H9 (cell line): ENCODE measurements around the gene PGPEP1. TPM values are rescaled to one million over a fixed set of nuclear protein-coding genes. Genes with fewer than 3 reads are reported as not detected.

ENCODE experiments used
- DNase-seq: peaks from one replicate; pipeline ENCODE4 v3.0.0-alpha.2; 2017
- H2AFZ ChIP-seq: one replicate; pipeline ENCODE4 v1.6.1; 2013; ENCODE audit warnings: mild to moderate bottlenecking, low read length, control low read depth, moderate library complexity
- H2AK5ac ChIP-seq: 2 replicates; pipeline ENCODE4 v1.6.1; 2013; ENCODE audit warnings: low read length, control low read depth, mixed read lengths; ENCODE audit not compliant: insufficient read length
- H2BK120ac ChIP-seq: one replicate; pipeline ENCODE4 v1.6.1; 2013; ENCODE audit warnings: low read depth, mild to moderate bottlenecking, low read length, control low read depth, inconsistent platforms; ENCODE audit not compliant: poor library complexity, severe bottlenecking
- H2BK12ac ChIP-seq: 2 replicates; pipeline ENCODE4 v1.6.1; 2013; ENCODE audit warnings: low read length, control low read depth, mixed read lengths, low read depth; ENCODE audit not compliant: insufficient read length
- H2BK15ac ChIP-seq: 2 replicates; pipeline ENCODE4 v1.6.1; 2013; ENCODE audit warnings: low read depth, low read length, control low read depth
- H2BK20ac ChIP-seq: one replicate; pipeline ENCODE4 v1.6.1; 2013; ENCODE audit warnings: low read depth, mild to moderate bottlenecking, low read length, control low read depth, inconsistent platforms; ENCODE audit not compliant: poor library complexity, severe bottlenecking
- H2BK5ac ChIP-seq: 2 replicates; pipeline ENCODE4 v1.6.1; 2013; ENCODE audit warnings: low read length, control low read depth, mixed read lengths; ENCODE audit not compliant: insufficient read length
- H3K14ac ChIP-seq: 2 replicates; pipeline ENCODE4 v1.6.1; 2013; ENCODE audit warnings: low read length, control low read depth; ENCODE audit not compliant: insufficient read depth
- H3K18ac ChIP-seq: 2 replicates; pipeline ENCODE4 v1.6.1; 2013; ENCODE audit warnings: low read depth, mild to moderate bottlenecking, mixed read lengths, low read length, control low read depth; ENCODE audit not compliant: insufficient read length
- H3K23ac ChIP-seq: 2 replicates; pipeline ENCODE4 v1.6.1; 2013; ENCODE audit warnings: low read length, control low read depth, mixed read lengths, low read depth; ENCODE audit not compliant: insufficient read length
- H3K23me2 ChIP-seq: 2 replicates; pipeline ENCODE4 v1.6.1; 2013; ENCODE audit warnings: low read depth, mild to moderate bottlenecking, mixed read lengths, low read length, control low read depth; ENCODE audit not compliant: insufficient read length, poor library complexity, severe bottlenecking
- H3K27ac ChIP-seq: 2 replicates; pipeline ENCODE4 v1.5.1; 2013; ENCODE audit warnings: low read length, control low read depth, mixed read lengths, low read depth; ENCODE audit not compliant: insufficient read length
- H3K27me3 ChIP-seq: 2 replicates; pipeline ENCODE4 v1.6.1; 2013; ENCODE audit warnings: low read length, control low read depth, inconsistent platforms; ENCODE audit not compliant: insufficient read depth
- H3K4ac ChIP-seq: 2 replicates; pipeline ENCODE4 v1.6.1; 2013; ENCODE audit warnings: low read depth, mild to moderate bottlenecking, control low read depth, inconsistent platforms, low read length, moderate library complexity
- H3K4me1 ChIP-seq: 2 replicates; pipeline ENCODE4 v1.6.1; 2013; ENCODE audit warnings: low read length, control low read depth, inconsistent platforms; ENCODE audit not compliant: insufficient read depth
- H3K4me2 ChIP-seq: 2 replicates; pipeline ENCODE4 v1.6.1; 2013; ENCODE audit warnings: low read length, control low read depth, mixed read lengths; ENCODE audit not compliant: insufficient read length, insufficient read depth
- H3K56ac ChIP-seq: 2 replicates; pipeline ENCODE4 v1.6.1; 2013; ENCODE audit warnings: low read depth, mild to moderate bottlenecking, mixed read lengths, low read length, control low read depth; ENCODE audit not compliant: insufficient read length
- H3K79me1 ChIP-seq: 2 replicates; pipeline ENCODE4 v1.6.1; 2013; ENCODE audit warnings: low read depth, mild to moderate bottlenecking, moderate library complexity, low read length, control low read depth, inconsistent platforms; ENCODE audit not compliant: insufficient read depth, poor library complexity, severe bottlenecking
- H3K79me2 ChIP-seq: 2 replicates; pipeline ENCODE4 v1.6.1; 2013; ENCODE audit warnings: low read length, control low read depth, inconsistent platforms; ENCODE audit not compliant: insufficient read depth
- H3K9ac ChIP-seq: 2 replicates; pipeline ENCODE4 v1.6.1; 2013; ENCODE audit warnings: low read length, control low read depth, mixed read lengths; ENCODE audit not compliant: insufficient read length; ENCODE audit errors: extremely low read depth
- H3K9me3 ChIP-seq: one replicate; pipeline ENCODE4 v1.6.1; 2013; ENCODE audit warnings: low read depth, low read length, inconsistent platforms; ENCODE audit not compliant: control insufficient read depth
- H3T11ph ChIP-seq: one replicate; pipeline ENCODE4 v1.6.1; 2013; ENCODE audit warnings: mild to moderate bottlenecking, low read length, control low read depth, inconsistent platforms
- H4K20me1 ChIP-seq: one replicate; pipeline ENCODE4 v1.6.1; 2013; ENCODE audit not compliant: control insufficient read depth, insufficient read length, insufficient read depth
- H4K5ac ChIP-seq: 2 replicates; pipeline ENCODE4 v1.6.1; 2013; ENCODE audit warnings: low read depth, mild to moderate bottlenecking, mixed read lengths, low read length, control low read depth; ENCODE audit not compliant: insufficient read length
- H4K8ac ChIP-seq: replicated peaks from 2 replicates; pipeline ENCODE4 v1.6.1; 2013; ENCODE audit warnings: low read length, control low read depth, mixed read lengths, low read depth; ENCODE audit not compliant: insufficient read length
- H4K91ac ChIP-seq: 2 replicates; pipeline ENCODE4 v1.6.1; 2013; ENCODE audit warnings: low read depth, mild to moderate bottlenecking, moderate library complexity, mixed read lengths, low read length, control low read depth; ENCODE audit not compliant: insufficient read length
- H3K27ac Mint-ChIP-seq, 3 experiments: 2 replicates in 2 of 3; 3 replicates in 1 of 3; pipeline ENCODE4 v1.8.0; 2020 to 2021; ENCODE audit warnings: mixed read lengths in 3 of 3, mild to moderate bottlenecking in 1 of 3, moderate library complexity in 1 of 3
- H3K27me3 Mint-ChIP-seq: 2 replicates; pipeline ENCODE4 v1.8.0; 2021; ENCODE audit warnings: low read depth, mild to moderate bottlenecking, moderate library complexity, mixed read lengths
- H3K36me3 Mint-ChIP-seq, 3 experiments: 2 replicates in 2 of 3; 3 replicates in 1 of 3; pipeline ENCODE4 v1.8.0; 2020 to 2021; ENCODE audit warnings: low read depth in 3 of 3, mixed read lengths in 3 of 3; ENCODE audit not compliant: insufficient read depth in 1 of 3
- H3K4me1 Mint-ChIP-seq, 2 experiments: 2 replicates each; pipeline ENCODE4 v1.8.0; 2020; ENCODE audit warnings: mixed read lengths in 2 of 2
- H3K4me3 Mint-ChIP-seq, 2 experiments: 2 replicates in 1 of 2; 3 replicates in 1 of 2; pipeline ENCODE4 v1.8.0; 2020 to 2021; ENCODE audit warnings: mild to moderate bottlenecking in 2 of 2, mixed read lengths in 2 of 2, moderate library complexity in 1 of 2
- H3K9me3 Mint-ChIP-seq, 2 experiments: 2 replicates in 1 of 2; 3 replicates in 1 of 2; pipeline ENCODE4 v1.8.0; 2020; ENCODE audit warnings: mild to moderate bottlenecking in 2 of 2, mixed read lengths in 2 of 2, moderate library complexity in 1 of 2
- WGBS: extraction: QIAGEN DNeasy Blood & Tissue Kit; methylation state at CpG from one replicate; pipeline ENCODE4 v1.1.7; 2013; ENCODE audit warnings: missing lambda C conversion rate, low lambda C conversion rate, mixed read lengths; ENCODE audit not compliant: insufficient read length; ENCODE audit errors: extremely low coverage; 5-methylcytosine and 5-hydroxymethylcytosine counted together
- total RNA-seq: library from RNA; stranded (reverse); gene quantifications from 2 replicates; pipeline ENCODE4 v1.2.1, GENCODE V29; 2021
- TF ChIP-seq, protein P1 (sequence below): fragments of 200-600 bp; sonication (generic); conservative IDR thresholded peaks from 3 replicates; pipeline ENCODE4 v1.8.0; 2021; ENCODE audit warnings: antibody characterized with exemption, mild to moderate bottlenecking

Gene PGPEP1
- total RNA-seq, 1 experiment from 2014 or later, result 64.8 TPM

DNA sequence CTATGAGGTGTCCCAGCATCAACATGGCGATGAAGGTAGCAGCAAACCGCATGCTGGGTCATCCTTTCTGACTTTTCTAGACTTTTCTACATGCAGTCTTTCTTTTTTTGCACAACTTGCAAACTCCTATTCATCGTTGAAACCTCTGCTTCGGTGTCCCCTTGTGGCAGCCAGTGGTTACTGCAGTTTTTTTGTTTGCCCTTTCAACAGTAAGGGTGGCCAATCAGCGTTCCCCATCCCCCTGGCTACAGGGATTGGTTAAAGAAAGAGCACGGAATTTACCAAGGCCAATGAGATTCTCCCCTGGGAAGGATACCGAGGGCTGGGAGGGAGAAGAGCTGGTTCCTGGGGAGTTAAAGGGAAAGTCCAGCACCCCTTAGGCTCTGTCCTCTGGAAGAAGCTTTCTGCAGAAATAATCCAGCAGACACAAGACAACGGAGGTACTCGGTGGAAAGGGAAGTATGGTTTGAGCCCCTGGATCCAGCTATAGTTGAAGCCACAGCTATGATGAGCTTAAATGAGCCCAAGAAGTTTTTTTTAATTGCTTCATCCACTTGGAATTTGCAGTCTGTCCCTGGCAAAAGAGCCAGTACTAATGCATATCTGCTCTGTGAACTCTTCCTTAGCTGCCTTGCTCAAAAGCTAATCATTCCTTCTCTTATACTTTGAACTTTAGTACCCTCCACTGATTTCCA lies 11.9 kb upstream of the PGPEP1 start:
- Histone ChIP-seq H3K23me2 (peaks cover 2% of the 10 kb centered on the region), H3K27ac (no peak overlapping the region), H3K23ac (no peak overlapping the region), H2AFZ (no peak overlapping the region), H2AK5ac (no peak overlapping the region), H3K4me2 (peak overlapping the region; percentile 62), H2BK120ac (no peak overlapping the region), H3K79me2 (no peaks in the 10 kb centered on the region), H2BK12ac (no peak overlapping the region), H3K27me3 (no peaks in the 10 kb centered on the region), H3K9ac (no peak overlapping the region), H2BK20ac (no peak overlapping the region), H3K18ac (no peak overlapping the region), H4K8ac (no peak overlapping the region), H3K56ac (no peak overlapping the region), H4K91ac (no peak overlapping the region), H4K20me1 (no peaks in the 10 kb centered on the region), H3K4ac (no peak overlapping the region), H3K9me3 (no peaks in the 10 kb centered on the region), H3K4me1 (no peaks in the 10 kb centered on the region), H3K79me1 (no peaks in the 10 kb centered on the region), H2BK5ac (no peak overlapping the region), H3K14ac (no peak overlapping the region), H4K5ac (no peak overlapping the region), H2BK15ac (no peak overlapping the region), H3T11ph (no peak overlapping the region)
- peaks cover 1% of the 10 kb centered on the region; the same call in 1 of the 2 replicates for H3K27me3 Mint-ChIP-seq
- H3K27ac Mint-ChIP-seq, result peak overlapping the region in 2 of 3 experiments; percentile 85 to 91; a peak in 5 of 7 replicates
- peaks cover 18 to 25% of the 10 kb centered on the region in 2 experiments for H3K4me1 Mint-ChIP-seq
- peak; percentile 95 for DNase-seq
- H3K9me3 Mint-ChIP-seq, result no peaks in the 10 kb centered on the region
- TF ChIP-seq, protein P1, sequence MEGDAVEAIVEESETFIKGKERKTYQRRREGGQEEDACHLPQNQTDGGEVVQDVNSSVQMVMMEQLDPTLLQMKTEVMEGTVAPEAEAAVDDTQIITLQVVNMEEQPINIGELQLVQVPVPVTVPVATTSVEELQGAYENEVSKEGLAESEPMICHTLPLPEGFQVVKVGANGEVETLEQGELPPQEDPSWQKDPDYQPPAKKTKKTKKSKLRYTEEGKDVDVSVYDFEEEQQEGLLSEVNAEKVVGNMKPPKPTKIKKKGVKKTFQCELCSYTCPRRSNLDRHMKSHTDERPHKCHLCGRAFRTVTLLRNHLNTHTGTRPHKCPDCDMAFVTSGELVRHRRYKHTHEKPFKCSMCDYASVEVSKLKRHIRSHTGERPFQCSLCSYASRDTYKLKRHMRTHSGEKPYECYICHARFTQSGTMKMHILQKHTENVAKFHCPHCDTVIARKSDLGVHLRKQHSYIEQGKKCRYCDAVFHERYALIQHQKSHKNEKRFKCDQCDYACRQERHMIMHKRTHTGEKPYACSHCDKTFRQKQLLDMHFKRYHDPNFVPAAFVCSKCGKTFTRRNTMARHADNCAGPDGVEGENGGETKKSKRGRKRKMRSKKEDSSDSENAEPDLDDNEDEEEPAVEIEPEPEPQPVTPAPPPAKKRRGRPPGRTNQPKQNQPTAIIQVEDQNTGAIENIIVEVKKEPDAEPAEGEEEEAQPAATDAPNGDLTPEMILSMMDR, result peak; percentile 84
- no CpG with 5 or more reads among the region's 9 CpGs for WGBS
- H3K4me3 Mint-ChIP-seq, result peak overlapping the region; percentile 63 to 81
- no peaks in the 10 kb centered on the region for H3K36me3 Mint-ChIP-seq
